Liver (tissue), 3 donors: ENCODE measurements around the gene GHR.

Source experiments
- CTCF ChIP-seq: fragments of 150-350 bp; IDR thresholded peaks from 2 replicates; pipeline ENCODE4 v1.5.1; 2017; ENCODE audit warnings: improper control_type of control experiment, low read depth, low read length; ENCODE audit not compliant: missing input control
- SP1 ChIP-seq: IDR thresholded peaks from 2 replicates; pipeline ENCODE4 v1.6.1; 2018; ENCODE audit warnings: antibody characterized with exemption, mild to moderate bottlenecking
- TAF1 ChIP-seq: conservative IDR thresholded peaks from 2 replicates; pipeline ENCODE4 v1.6.1; 2016; ENCODE audit warnings: antibody characterized with exemption, mild to moderate bottlenecking
- YY1 ChIP-seq: IDR thresholded peaks from 2 replicates; pipeline ENCODE4 v1.6.1; 2016; ENCODE audit warnings: antibody characterized with exemption, mild to moderate bottlenecking
- ZBTB33 ChIP-seq: IDR thresholded peaks from 2 replicates; pipeline ENCODE4 v1.6.1; 2016; ENCODE audit warnings: antibody characterized with exemption
- donor health status: healthy.
- donor health status: healthy.

GRCh38 chr5:42641336-42642005 is 218.2 kb downstream of the GHR start:
- TF ChIP-seq TAF1 (no peak), YY1 (no peak), ZBTB33 (no peak), CTCF (no peak), SP1 (no peak)
